ENCODE data around the gene GLB1L3.

Gene GLB1L3

DNA sequence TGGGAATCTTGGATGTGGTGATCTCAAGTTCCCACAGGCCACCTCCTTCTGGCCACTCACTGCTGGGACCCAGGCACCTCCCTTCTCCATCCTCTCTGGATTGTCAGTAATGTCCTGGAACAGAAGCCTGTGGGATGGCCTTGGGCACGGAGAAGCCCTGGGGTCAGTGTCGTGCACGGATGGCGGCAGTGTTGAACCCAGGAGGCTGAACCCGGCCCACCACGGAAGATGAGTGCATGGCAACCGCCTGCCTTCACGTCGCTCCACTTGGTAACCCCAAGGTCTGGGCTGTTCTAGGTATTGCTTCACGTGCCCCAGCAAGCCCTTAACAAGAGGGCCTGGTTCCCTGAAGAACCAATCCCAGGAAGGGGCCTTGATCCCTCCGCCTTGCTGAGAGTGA is 30.1 kb upstream of the GLB1L3 start:
- TF ChIP-seq NFIC (IDR thresholded peaks at IDR 0.05) (no peak), FOXM1 (IDR thresholded peaks at IDR 0.05; ENCODE audit: borderline replicate concordance, low read depth) (no peak), TCF12 (IDR thresholded peaks at IDR 0.05; ENCODE audit: low read depth) (no peak), EP300 (IDR thresholded peaks at IDR 0.05; ENCODE audit: borderline replicate concordance) (no peak), EGR1 (IDR thresholded peaks at IDR 0.05) (no peak)

DNA sequence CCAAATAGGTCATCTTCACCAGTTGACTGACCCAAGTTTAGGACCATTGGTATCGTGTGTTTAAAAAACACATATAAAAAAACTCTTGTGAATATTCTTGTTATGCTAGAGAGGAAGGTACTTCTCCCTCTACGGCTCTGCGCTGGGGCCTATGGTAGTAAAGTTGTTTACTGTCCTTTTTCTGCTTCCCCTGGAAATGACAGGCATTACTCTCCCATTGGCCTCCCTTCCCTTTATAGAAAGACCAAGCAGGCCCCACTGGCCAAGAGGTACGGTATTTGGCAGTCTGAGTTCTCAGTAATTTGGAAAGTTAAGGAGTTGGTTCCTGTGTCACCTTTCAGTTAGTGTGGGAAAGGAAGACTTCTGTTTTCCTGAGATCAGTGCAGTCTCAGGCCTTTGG is 29.5 kb upstream of the GLB1L3 start:
- TF ChIP-seq, protein P1, sequence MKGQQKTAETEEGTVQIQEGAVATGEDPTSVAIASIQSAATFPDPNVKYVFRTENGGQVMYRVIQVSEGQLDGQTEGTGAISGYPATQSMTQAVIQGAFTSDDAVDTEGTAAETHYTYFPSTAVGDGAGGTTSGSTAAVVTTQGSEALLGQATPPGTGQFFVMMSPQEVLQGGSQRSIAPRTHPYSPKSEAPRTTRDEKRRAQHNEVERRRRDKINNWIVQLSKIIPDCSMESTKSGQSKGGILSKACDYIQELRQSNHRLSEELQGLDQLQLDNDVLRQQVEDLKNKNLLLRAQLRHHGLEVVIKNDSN (IDR thresholded peaks at IDR 0.05): no peak
- no peak for TF ChIP-seq EP300 (IDR thresholded peaks at IDR 0.05; ENCODE audit: borderline replicate concordance)
- no peak for TF ChIP-seq YY1 (IDR thresholded peaks at IDR 0.05; ENCODE audit: low read depth)
- no peak for TF ChIP-seq TCF12 (IDR thresholded peaks at IDR 0.05; ENCODE audit: low read depth)
- TF ChIP-seq TEAD4 (IDR thresholded peaks at IDR 0.05): no peak
- TF ChIP-seq ZBTB7A (IDR thresholded peaks at IDR 0.05; ENCODE audit: low read depth): no peak
- TF ChIP-seq RAD21 (IDR thresholded peaks at IDR 0.05; ENCODE audit: low read depth): no peak
- TF ChIP-seq, protein P2, sequence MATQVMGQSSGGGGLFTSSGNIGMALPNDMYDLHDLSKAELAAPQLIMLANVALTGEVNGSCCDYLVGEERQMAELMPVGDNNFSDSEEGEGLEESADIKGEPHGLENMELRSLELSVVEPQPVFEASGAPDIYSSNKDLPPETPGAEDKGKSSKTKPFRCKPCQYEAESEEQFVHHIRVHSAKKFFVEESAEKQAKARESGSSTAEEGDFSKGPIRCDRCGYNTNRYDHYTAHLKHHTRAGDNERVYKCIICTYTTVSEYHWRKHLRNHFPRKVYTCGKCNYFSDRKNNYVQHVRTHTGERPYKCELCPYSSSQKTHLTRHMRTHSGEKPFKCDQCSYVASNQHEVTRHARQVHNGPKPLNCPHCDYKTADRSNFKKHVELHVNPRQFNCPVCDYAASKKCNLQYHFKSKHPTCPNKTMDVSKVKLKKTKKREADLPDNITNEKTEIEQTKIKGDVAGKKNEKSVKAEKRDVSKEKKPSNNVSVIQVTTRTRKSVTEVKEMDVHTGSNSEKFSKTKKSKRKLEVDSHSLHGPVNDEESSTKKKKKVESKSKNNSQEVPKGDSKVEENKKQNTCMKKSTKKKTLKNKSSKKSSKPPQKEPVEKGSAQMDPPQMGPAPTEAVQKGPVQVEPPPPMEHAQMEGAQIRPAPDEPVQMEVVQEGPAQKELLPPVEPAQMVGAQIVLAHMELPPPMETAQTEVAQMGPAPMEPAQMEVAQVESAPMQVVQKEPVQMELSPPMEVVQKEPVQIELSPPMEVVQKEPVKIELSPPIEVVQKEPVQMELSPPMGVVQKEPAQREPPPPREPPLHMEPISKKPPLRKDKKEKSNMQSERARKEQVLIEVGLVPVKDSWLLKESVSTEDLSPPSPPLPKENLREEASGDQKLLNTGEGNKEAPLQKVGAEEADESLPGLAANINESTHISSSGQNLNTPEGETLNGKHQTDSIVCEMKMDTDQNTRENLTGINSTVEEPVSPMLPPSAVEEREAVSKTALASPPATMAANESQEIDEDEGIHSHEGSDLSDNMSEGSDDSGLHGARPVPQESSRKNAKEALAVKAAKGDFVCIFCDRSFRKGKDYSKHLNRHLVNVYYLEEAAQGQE (IDR thresholded peaks at IDR 0.05; ENCODE audit: low read depth): no peak
- TF ChIP-seq CEBPB (IDR thresholded peaks at IDR 0.05): no peak
- TF ChIP-seq TAF1 (IDR thresholded peaks at IDR 0.05; ENCODE audit: low read depth): no peak
- no peak for TF ChIP-seq FOXM1 (IDR thresholded peaks at IDR 0.05; ENCODE audit: borderline replicate concordance, low read depth)
- TF ChIP-seq EGR1 (IDR thresholded peaks at IDR 0.05): no peak

DNA sequence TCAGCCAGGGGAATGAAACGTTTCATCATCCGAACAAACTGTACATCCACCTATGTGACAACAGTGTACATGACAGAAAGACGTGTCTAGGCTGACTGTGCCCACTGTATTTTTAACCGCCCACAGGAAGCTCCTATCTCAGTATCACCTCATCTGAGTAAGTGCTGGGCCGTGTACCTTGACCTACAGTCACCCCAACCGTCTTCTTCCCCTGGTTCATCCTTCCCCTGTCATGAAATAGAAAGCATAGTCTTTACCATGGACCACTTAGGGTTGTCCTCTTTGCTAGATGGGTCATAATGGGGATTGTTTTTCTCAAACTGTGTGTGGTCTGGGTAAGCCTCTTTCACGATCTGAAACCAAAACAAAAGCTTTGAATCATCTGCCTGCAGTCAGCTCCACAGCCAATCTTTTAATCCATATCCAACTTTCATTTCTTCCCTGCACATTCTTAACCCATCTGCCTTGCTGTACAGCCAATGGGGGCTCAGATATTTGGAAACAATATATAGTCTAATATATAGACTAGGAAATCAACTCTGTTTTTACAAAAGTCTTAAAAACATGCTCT is 27.2 kb upstream of the GLB1L3 start:
- TF ChIP-seq RAD21 (IDR thresholded peaks at IDR 0.05; ENCODE audit: low read depth) (no peak), TEAD4 (IDR thresholded peaks at IDR 0.05) (no peak), FOXM1 (IDR thresholded peaks at IDR 0.05; ENCODE audit: borderline replicate concordance, low read depth) (no peak), TCF12 (IDR thresholded peaks at IDR 0.05; ENCODE audit: low read depth) (no peak), YY1 (IDR thresholded peaks at IDR 0.05; ENCODE audit: low read depth) (no peak), TAF1 (IDR thresholded peaks at IDR 0.05; ENCODE audit: low read depth) (no peak), CEBPB (IDR thresholded peaks at IDR 0.05) (no peak), EP300 (IDR thresholded peaks at IDR 0.05; ENCODE audit: borderline replicate concordance) (no peak), CREB1 (IDR thresholded peaks at IDR 0.05; ENCODE audit: low read depth) (no peak), NFIC (IDR thresholded peaks at IDR 0.05) (no peak), EGR1 (IDR thresholded peaks at IDR 0.05) (no peak), ZBTB7A (IDR thresholded peaks at IDR 0.05; ENCODE audit: low read depth) (no peak)
- TF ChIP-seq, protein P2 (IDR thresholded peaks at IDR 0.05; ENCODE audit: low read depth): no peak
- TF ChIP-seq, protein P1 (IDR thresholded peaks at IDR 0.05): no peak
- TF ChIP-seq, protein P3, sequence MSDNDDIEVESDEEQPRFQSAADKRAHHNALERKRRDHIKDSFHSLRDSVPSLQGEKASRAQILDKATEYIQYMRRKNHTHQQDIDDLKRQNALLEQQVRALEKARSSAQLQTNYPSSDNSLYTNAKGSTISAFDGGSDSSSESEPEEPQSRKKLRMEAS (IDR thresholded peaks at IDR 0.05): no peak

DNA sequence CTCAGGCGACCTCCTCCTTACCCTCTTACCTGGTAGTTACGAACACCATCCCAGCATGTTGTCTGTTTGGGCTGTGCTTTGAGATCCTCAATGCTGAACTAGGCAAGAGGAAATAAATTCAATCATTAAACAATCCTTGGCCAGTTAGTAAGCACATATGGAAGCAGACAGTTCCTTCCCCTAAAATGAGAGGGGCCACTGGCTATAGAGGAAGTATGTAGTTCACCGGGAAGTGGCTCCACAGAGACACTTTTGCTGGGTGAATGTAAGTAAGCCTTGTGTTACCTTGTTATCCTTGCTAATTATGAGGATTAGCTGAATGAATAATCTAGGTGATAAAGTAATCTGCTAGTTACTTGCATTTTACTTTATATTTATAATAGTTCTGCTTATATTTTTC is 25.9 kb upstream of the GLB1L3 start:
- no peak for TF ChIP-seq EGR1 (IDR thresholded peaks at IDR 0.05)

DNA sequence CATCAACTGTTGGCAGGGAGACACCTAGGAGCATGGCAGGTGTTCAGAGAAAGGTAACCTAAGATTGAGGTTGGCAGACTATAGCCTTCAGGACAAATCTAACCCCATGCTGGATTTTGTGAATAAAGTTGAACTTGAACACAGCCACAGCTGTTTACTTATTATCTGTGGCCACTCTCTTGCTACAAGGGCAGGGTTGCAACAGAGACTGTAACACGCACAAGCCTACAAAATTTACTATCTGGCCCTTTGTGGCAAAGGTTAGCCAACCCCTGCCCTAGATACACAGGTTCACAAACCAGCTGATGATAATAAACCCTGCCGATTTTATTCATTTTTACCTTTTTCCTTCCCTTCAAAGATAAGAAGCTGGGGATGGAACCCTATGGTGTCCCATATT is 25.5 kb upstream of the GLB1L3 start:
- TF ChIP-seq CREB1 (IDR thresholded peaks at IDR 0.05; ENCODE audit: low read depth) (no peak), FOXM1 (IDR thresholded peaks at IDR 0.05; ENCODE audit: borderline replicate concordance, low read depth) (no peak), CEBPB (IDR thresholded peaks at IDR 0.05) (no peak), EP300 (IDR thresholded peaks at IDR 0.05; ENCODE audit: borderline replicate concordance) (no peak), TAF1 (IDR thresholded peaks at IDR 0.05; ENCODE audit: low read depth) (no peak), ZBTB7A (IDR thresholded peaks at IDR 0.05; ENCODE audit: low read depth) (no peak), RAD21 (IDR thresholded peaks at IDR 0.05; ENCODE audit: low read depth) (no peak), NFIC (IDR thresholded peaks at IDR 0.05) (no peak), TEAD4 (IDR thresholded peaks at IDR 0.05) (no peak), EGR1 (IDR thresholded peaks at IDR 0.05) (no peak), YY1 (IDR thresholded peaks at IDR 0.05; ENCODE audit: low read depth) (no peak), TCF12 (IDR thresholded peaks at IDR 0.05; ENCODE audit: low read depth) (no peak)
- TF ChIP-seq, protein P1 (IDR thresholded peaks at IDR 0.05): no peak
- TF ChIP-seq, protein P2 (IDR thresholded peaks at IDR 0.05; ENCODE audit: low read depth): no peak
- TF ChIP-seq, protein P3 (IDR thresholded peaks at IDR 0.05): no peak

Measured in Ishikawa (cell line).